KG1 (cell line): Measurements from ENCODE around the gene EPN2.

ENCODE experiments used
- DNase-seq: peaks from one replicate; lab custom pipeline; 2025; lab: John Stamatoyannopoulos, UW

Gene EPN2

GRCh38 chr17:19311421-19312215, 74.5 kb downstream of the EPN2 start:
- DNase-seq, result no peak

GRCh38 chr17:19312406-19312805, 75.2 kb downstream of the EPN2 start:
- no peak for DNase-seq

DNA sequence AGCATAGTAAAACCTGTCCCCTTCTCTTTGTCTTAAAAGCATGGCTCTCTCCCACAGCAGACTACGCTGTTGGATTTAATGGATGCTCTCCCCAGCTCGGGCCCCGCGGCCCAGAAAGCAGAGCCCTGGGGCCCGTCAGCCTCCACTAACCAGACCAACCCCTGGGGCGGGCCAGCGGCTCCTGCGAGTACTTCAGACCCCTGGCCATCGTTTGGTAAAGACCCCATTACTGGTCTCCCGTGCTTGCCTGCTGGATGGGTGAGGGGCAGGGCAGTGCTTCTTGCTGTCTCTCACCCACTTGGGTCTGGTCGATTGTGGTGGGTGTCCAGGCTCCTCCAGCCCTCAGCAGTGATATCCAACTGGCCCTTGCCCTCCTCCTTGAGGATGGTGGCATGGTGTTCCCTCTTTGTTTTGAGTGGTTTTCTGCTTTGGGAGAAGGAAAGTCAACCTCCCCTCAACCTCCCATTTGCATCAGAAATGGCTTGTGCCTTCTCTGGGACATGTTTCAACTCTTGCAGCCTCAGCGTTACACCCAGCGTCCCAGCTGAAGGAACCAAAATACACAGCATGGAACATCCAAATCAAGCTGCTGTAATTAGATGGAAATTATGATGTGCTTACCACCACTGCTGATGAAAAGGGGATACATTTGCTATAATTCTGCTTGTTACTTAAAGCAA, 76.0 kb downstream of the EPN2 start:
- no peak for DNase-seq

- DNase-seq, result no peak
Observed at GRCh38 chr17:19313746-19314651, 76.8 kb downstream of the EPN2 start.

DNA sequence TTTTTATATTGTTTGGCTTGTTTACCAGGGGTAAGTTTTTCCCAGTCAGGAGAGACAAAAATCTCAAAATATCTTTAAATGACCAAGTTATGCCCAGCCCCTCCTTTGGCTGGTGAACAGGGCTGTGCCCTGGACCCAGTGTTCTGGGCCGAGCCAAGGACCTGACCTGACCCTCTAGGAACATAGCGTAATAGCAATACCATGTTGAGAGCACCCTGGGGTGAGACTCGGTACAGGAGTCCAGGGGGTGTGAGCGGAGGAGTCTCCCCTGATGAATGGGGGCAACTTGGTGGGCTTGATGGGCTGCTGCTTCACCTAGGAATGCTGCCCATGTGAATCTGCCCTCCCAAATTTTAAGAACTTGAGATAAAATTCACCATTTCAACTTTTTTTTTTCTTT, 77.9 kb downstream of the EPN2 start:
- DNase-seq, result no peak

DNA sequence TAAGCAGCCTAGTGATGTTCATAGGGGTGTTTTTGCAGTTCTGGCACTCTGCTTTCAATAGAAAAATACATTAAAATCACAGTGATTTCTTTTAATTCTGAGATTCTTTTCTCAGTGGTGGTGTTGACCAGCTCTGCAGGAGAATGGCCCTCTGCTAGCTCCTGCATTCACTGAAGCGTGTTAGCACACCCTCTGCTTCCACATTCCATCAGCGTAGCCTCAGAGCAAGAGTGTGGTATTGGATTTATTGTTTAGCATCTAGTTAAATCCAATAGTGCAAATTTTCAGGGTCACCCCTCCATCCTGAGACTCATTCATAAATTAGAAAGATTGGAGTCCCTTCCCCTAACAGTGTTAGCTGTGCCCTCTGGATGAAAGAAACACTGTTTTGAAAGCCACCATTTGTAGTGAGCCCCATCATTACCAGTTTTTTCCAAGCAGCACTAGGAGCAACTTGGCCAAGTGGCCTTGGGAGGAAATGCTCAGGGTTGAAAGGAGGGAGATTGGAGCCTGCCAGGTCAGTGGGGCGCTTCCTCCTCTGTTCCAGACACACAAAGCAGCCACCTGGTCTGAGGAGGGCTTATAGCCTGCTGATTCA, 79.7 kb downstream of the EPN2 start:
- no peak for DNase-seq

DNA sequence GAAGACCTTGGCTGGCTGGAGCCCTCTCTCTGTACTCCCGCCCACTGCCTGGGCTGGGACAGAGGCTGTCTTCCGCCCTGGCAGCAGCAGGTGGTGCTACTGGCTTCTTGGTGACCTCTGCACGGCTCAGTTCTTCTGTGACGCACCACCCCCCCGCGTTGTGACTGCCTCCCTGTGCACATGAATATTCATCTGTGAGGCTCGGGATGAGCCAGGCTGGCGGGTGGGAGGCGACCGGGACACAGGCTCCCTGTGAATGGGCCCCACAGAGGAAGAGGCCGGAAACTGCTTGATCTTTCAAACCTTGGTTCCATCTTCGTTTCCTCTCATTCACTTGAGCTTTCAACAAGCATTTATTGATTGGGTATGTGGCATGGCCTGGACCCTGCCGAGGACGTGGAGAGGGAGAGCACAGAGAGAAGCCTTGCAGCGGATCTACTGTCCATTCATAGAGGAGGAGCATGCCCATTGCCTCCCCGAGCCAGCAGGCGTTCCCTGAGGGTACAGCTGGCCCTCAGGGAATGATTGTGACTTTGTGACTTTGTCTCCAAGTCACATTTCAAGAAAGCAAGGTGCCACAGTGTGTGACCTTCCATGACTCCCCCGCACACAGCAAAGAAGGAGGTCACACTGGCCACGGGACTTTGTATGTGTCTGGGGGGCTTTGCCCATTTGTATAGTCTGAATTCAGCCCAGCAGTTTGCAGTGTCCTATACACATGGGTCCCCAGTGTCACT, 80.4 kb downstream of the EPN2 start:
- no peak for DNase-seq

- DNase-seq, result no peak
Observed at GRCh38 chr17:19318611-19319010, 81.4 kb downstream of the EPN2 start.

GRCh38 chr17:19319771-19320505, 82.8 kb downstream of the EPN2 start:
- DNase-seq, result no peak

GRCh38 chr17:19320876-19321275, 83.7 kb downstream of the EPN2 start:
- DNase-seq, result no peak

- no peak for DNase-seq
Observed at GRCh38 chr17:19321481-19322128, 84.4 kb downstream of the EPN2 start.

- DNase-seq, result no peak
Observed at GRCh38 chr17:19322129-19322505, 85.0 kb downstream of the EPN2 start.

DNA sequence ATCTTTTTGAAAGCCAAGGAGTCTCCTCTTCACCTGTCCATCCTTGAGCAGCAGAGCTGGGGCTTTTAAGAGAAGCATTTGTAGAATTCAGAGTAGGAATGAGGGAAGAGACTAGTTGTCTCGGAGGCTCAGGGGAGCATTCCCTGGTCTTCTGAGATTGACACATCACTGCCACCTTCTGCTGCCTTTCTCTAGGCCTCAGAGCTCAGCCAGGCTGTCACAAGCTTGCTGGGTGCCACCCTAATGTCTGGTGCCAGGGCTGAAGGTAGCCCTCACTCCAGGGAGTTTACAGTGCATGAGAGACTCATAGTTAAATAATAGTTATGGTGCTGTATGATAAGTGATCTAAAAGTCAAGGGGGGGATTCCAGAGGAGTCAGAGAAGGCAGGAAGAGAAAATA, 85.7 kb downstream of the EPN2 start:
- no peak for DNase-seq

DNA sequence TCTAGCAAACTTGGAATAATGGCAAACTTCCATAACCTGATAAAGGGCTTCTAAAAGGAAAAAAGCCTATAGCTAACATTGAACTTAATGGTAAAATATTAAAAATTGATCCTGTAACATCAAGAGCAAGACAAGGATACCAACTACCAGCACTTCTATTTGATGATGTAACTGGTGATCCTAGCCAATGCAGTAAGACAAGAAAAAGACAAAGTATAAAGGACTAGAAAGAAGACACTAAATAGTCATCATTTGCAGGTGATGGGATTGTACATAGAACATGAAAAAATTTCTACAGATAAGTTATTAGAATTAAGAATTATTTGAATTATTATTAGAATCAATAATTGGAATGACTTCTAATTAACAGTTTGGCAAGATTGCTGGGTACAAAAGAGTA, 88.4 kb downstream of the EPN2 start:
- no peak for DNase-seq

DNA sequence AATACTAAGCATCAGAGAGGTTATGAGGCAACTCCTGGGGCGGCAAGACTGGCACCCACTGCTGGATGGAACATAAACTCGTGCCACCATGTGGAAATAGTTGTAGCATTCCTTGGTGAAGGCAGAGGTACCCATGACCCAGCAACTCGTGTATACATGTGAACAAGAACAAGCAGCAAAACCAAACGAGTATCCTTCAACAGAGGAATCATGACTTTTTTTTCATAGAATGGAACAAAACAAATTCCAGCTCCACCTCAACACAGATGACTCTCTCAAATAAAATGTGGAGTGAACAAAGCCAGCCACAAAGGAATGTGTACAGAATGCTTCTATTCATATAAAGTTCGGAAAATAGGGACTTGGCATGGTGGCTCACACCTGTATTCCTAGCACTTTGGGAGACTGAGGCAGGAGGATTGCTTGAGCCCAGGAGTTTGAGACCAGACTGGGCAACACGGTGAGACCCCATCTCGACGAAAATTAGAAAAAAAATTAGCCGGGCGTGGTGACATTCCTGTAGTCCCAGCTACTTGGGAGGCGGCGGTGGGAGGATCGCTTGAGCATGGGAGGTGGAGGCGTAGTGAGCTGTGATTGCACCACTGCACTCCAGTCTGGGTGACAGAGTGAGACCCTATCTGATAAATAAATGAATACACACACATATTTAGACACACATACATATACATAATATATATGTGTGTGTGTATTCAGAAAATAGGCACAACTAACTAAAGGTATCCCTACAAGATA, 90.0 kb downstream of the EPN2 start:
- no peak for DNase-seq

GRCh38 chr17:19328441-19329061, 91.4 kb downstream of the EPN2 start:
- no peak for DNase-seq

DNA sequence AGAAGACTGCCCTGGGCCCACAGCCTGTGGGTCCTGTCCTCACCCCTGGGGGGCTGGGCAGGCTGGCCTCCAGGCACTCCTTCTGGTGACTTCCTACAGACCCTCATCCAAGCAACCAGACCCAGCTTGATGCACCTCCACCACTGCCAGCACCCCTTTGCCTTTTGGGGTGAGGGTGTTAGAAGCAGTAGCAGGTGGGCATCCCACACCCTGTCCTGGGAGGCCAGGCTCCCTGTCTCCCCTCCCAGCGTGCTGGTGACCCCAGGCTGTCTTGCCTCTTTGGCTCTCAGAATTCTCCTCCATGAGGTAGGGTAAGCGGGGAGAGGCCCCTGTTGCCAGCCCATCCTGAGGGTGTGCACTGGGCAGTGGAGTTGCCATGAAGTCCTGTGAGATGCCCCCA, 92.0 kb downstream of the EPN2 start:
- DNase-seq, result no peak

DNA sequence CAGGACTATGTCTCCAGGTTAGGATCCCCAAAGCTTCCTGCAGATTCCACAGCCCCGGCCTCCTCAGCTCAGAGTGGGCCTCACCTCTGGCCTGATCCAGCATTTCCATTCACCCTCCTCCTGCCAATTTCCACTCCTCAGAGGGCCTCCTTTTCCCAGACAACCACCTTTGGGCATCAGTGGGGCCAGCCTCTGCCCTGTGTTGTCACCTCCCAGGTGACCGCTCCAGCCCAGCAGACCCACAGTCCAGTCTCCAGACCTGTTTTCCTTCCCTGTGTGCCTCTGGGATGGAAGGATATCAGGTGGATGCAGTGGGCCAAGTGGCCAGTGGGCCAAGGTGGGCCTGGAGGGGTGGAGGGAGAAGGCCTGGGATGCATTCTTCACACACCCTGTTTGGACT, 92.7 kb downstream of the EPN2 start:
- DNase-seq, result no peak

GRCh38 chr17:19330271-19330670, 93.1 kb downstream of the EPN2 start:
- no peak for DNase-seq
